GM12874 (cell line): ENCODE measurements around the gene MREG.

Source experiments
- TF ChIP-seq, protein P1 (sequence below): IDR thresholded peaks from 2 replicates; pipeline ENCODE4 v1.5.1; 2011; ENCODE audit warnings: low read depth, mild to moderate bottlenecking, control low read depth, low read length, moderate library complexity; ENCODE audit not compliant: insufficient read depth

MREG gene

DNA sequence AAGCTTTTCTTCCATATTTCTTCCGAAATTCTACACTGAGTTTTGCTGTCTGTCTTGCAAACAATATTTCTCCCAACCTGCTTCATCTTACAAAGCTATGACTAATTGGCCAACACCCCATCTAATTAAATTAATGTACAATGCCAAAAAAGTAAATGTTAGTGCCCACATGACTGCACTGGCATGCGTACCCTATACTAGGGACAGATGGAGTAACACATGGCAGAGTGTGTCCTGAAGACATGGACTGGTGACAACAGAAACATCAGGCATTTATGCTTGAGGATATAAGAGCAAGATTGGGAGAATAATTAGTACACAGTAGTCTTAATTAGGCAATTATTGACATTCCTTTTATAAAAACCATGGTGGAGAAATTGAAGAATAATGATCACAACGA is 66.8 kb downstream of the MREG start:
- TF ChIP-seq, protein P1, sequence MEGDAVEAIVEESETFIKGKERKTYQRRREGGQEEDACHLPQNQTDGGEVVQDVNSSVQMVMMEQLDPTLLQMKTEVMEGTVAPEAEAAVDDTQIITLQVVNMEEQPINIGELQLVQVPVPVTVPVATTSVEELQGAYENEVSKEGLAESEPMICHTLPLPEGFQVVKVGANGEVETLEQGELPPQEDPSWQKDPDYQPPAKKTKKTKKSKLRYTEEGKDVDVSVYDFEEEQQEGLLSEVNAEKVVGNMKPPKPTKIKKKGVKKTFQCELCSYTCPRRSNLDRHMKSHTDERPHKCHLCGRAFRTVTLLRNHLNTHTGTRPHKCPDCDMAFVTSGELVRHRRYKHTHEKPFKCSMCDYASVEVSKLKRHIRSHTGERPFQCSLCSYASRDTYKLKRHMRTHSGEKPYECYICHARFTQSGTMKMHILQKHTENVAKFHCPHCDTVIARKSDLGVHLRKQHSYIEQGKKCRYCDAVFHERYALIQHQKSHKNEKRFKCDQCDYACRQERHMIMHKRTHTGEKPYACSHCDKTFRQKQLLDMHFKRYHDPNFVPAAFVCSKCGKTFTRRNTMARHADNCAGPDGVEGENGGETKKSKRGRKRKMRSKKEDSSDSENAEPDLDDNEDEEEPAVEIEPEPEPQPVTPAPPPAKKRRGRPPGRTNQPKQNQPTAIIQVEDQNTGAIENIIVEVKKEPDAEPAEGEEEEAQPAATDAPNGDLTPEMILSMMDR, result no peak

DNA sequence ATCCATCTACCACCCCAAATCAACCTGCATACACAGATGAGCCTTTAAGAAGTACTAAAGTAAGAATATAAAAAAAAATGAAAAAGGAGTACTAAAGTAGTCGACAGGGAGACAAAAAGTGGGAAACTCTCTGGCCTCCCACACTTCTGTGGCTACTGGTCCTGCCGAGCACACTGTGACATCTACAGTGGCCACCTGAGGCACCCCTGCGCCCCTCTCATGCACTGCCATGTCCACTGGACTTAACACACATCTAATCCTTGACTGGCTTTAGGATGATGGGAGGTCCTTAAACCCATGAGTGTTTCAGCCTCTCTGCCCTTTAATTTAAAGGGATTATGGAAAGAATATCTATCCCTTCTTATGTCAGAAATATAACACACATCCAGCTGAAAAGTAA is 71.2 kb downstream of the MREG start:
- TF ChIP-seq, protein P1, result no peak

DNA sequence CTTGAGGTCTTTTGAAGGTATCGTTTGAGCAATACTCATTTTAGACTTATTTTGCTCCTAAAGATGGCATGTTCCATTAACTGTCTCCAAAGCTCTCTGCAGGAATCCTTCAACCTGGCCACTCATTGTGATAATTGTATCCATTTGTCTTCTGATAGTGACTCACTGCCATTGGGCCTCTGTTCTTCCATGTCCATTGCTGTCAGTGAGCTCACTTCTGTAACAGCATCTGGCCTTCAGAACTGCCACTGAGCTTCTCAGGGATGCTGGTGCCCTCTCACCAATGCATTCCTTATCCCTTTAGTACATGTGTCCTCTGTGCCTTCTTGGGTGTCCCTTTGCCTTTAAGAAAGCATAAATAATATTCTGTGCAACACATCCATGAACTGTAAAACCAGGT is 71.6 kb downstream of the MREG start:
- TF ChIP-seq, protein P1, result no peak

DNA sequence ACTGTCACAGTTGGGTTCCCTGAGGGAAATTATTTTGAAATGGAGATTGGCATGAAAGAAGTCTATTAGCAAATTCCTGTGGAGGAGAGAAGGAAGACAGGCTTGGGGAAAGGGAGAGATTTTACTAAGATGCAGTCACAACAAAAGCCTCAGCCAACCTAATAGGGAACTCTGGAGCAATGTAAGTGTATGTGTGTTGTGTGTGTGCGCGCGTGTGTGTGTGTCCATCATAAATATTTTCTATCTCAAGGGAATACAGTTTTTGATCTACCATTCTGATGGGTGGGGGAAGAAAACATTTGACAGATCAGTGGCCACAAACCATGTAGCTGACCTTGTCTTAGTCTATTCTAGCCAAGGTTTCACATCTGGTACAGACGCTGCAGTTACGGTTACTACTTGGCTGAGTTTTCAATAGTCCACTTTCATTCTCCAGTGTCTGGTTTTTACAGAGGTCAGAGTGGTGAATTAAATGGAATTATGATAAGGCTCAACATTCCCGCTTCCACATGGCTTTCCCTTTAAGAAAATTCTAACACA is 72.6 kb downstream of the MREG start:
- TF ChIP-seq, protein P1, result no peak

DNA sequence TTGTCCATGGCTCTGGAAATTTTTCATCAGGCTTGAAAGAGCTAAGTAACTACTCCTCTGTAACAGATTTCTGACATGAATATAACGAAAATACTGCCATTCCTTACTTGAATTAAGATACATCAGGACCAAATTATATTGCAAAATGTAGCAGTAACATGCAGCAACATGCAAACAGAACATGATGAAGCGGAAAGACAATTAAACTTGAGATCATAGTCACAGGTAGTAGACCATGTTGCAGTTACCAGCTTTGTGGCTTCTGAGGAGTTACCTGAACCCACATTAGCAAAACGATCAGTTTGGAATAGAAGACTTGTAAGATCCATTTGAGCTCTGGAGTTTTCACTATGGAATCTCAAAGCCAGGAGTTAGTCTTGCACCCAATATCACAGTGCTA is 76.2 kb downstream of the MREG start:
- TF ChIP-seq, protein P1, result no peak

DNA sequence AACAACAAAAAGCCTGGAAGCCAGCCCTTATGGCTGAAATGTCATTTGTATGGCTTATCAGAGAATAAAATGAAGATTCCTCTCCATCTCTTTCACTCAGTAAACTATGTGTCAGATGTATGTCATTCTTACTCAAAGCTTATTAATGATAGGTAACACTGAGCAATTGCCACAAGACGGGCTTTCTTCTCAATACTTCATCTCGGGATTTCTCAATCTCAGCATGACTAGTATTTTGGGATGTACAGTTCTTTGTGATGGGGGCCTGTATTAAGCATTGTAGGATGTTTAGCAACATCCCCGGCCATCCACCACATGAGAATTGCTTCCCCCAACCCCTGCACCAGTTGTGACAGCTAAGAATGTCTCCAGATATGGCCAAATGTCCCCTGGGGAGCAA is 80.2 kb downstream of the MREG start:
- TF ChIP-seq, protein P1, result no peak

DNA sequence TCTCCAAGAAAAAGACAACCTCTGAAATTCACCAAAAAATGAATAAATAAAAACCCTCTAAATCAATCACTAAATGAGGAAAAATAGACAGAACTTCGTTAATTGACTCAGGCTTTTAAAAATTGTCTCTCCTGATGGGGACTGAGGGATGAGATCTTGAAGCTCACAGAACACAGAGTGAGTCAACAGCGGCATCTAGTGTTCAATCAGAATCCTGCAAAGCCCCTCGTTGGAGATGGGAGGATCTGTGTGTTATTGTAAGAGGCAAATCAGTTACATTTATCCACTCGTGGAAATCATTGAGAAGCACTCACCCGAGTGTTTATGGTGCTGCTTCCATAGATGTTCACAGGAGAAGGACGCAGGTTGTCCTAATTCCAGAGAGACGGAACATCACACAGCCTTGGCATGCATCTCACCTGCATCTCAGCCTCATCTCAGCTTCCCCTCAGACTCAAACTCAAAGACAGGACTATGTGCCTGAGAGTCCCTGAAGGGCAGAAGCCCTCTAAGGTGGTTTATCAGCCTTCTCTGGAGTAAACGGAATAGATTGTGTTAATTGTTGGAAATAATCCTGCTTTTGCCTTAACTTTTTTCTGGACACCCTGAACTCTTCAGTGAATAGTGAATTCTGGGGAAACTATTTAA is 82.0 kb downstream of the MREG start:
- TF ChIP-seq, protein P1, result peak; percentile 86
